GM18907 (cell line): Measurements from ENCODE around the gene PSENEN.
"Not testable (repeated sequence)": the region's sequence is repeated elsewhere in the genome, so short reads cannot be mapped to it uniquely, and the experiment has no call there.

ENCODE experiments used
- ATAC-seq: cut with Tn5 transposase; IDR thresholded peaks from one replicate; pipeline ENCODE4 v1.9.1; 2021; ENCODE audit warnings: mild to moderate bottlenecking, moderate library complexity; ENCODE audit not compliant: unreplicated experiment

Gene PSENEN

DNA sequence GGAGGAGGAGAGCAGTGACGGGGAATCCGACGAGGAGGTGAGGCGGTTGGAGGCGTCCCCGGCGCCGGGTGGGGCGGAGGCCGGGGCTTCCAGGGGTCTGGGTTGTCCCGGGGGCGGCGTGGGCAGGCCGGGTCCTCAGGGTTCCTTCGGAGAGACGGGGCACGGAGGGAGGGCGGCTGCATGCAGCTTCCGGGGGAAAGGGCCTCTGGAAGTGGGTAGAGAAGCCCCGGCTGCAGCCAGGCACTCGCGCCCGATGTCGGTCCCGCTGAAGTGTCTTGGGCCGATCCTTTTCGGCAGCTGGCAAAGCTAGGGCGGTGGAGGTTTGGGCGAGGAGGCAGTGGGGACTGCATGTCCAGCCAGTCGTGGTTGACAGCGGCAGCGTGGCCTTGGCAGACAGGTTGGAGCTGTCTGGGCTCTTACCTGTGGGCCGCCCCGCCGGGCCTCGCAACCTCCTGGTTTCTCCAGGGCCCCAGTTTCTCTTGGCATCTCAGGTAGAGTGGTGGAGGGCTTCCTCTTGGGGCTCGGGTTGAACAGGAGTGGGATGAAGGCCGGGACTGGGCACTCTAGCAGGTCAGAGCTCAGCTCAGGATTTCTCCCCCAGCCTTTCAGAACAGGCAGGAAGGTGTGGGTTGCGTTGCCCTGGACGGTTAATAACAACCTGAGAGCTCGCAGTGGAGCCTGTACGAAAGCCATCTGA lies 27.0 kb upstream of the PSENEN start:
- peak; percentile 9 for ATAC-seq

DNA sequence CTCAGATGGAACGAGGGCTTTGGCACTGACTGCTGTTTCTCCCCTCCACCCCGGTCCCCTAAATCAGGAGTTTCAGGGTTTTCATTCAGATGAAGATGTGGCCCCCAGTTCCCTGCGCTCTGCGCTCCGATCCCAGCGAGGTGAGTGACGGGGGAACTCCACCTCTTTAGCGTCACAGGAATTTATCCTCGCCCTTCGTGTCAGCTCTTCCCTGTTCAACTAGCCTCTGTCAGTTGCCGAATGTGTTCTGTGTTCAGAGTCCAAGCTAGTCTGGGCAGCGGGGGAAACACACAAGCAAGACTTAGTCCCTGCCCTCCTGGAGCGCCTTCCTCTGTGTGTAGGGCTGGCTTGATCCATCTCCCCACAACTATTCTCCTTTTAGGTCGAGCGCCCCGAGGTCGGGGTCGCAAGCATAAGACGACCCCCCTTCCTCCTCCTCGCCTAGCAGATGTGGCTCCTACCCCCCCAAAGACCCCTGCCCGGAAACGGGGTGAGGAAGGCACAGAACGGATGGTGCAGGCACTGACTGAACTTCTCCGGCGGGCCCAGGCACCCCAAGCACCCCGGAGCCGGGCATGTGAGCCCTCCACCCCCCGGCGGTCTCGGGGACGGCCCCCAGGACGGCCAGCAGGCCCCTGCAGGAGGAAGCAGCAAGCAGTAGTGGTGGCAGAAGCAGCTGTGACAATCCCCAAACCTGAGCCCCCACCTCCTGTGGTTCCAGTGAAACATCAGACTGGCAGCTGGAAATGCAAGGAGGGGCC lies 25.9 kb upstream of the PSENEN start:
- ATAC-seq: no peak

DNA sequence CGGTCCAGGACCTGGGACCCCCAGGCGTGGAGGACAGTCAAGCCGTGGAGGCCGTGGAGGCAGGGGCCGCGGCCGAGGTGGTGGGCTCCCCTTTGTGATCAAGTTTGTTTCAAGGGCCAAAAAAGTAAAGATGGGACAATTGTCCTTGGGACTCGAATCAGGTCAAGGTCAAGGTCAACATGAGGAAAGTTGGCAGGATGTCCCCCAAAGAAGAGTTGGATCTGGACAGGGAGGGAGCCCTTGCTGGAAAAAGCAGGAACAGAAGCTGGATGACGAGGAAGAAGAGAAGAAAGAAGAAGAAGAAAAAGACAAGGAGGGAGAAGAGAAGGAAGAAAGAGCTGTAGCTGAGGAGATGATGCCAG lies 25.3 kb upstream of the PSENEN start:
- ATAC-seq: no peak

DNA sequence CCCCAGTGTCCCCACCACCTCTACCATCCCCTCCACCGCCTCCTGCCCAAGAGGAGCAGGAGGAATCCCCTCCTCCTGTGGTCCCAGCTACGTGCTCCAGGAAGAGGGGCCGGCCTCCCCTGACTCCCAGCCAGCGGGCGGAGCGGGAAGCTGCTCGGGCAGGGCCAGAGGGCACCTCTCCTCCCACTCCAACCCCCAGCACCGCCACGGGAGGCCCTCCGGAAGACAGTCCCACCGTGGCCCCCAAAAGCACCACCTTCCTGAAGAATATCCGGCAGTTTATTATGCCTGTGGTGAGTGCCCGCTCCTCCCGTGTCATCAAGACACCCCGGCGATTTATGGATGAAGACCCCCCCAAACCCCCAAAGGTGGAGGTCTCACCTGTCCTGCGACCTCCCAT lies 24.8 kb upstream of the PSENEN start:
- ATAC-seq: no peak

DNA sequence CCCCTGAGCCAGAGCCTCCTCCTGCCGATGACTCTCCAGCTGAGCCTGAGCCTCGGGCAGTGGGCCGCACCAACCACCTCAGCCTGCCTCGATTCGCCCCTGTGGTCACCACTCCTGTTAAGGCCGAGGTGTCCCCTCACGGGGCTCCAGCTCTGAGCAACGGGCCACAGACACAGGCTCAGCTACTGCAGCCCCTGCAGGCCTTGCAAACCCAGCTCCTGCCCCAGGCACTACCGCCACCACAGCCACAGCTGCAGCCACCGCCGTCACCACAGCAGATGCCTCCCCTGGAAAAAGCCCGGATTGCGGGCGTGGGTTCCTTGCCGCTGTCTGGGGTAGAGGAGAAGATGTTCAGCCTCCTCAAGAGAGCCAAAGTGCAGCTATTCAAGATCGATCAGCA lies 24.1 kb upstream of the PSENEN start:
- ATAC-seq: no peak

DNA sequence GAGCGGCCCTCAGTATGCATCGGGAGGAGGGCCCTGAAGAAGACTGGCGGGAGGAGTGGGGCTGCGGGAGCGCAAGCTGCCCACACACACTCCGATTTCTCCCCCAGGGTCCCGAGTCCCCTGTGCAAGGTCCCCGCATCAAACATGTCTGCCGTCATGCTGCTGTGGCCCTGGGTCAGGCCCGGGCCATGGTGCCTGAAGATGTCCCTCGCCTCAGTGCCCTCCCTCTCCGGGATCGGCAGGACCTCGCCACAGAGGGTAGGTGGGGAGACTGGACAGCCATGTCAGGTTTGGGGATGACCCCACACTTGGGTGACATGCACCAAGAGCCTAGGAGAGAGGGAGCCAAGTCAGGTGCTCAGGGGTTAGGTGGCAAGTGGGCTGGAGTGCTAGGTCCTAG lies 23.0 kb upstream of the PSENEN start:
- no peak for ATAC-seq

DNA sequence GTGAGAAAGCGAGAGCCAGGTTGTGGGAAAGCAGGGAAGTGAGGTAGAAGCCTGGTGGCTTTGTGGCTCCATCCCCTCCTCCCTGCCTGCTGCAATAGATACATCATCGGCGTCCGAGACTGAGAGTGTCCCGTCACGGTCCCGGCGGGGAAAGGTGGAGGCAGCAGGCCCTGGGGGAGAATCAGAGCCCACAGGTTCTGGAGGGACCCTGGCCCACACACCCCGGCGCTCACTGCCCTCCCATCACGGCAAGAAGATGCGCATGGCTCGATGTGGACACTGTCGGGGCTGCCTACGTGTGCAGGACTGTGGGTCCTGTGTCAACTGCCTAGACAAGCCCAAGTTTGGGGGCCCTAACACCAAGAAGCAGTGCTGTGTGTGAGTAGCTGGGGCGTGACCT lies 22.6 kb upstream of the PSENEN start:
- no peak for ATAC-seq

DNA sequence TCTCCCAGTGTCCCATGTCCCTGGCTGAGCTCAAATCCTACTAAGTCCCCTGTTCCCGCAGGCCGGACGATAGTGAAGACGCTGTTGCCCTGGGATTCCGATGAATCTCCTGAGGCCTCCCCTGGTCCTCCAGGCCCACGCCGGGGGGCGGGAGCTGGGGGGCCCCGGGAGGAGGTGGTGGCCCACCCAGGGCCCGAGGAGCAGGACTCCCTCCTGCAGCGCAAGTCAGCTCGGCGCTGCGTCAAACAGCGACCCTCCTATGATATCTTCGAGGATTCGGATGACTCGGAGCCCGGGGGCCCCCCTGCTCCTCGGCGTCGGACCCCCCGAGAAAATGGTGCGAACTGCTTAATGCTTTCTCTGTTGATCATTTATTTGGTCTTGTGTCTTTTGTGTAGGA lies 21.8 kb upstream of the PSENEN start:
- ATAC-seq: no peak

DNA sequence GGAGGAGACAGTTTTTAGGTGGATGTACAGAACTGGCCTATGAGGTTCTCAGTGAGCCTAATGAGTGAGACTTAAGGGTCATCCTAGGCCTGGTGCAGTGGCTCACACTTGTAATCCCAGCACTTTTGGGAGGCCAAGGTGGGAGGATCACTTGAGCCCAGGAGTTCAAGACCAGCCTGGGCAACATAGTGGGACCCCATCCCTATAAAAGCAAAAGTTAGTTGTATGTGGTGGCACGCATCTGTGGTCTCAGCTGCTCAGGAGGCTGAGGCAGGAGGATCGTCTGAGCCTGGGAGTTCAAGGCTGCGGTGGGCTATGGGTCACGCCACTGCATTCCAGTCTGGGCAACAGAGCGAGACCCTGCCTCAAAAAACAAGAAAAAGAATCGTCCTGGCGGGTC lies 21.3 kb upstream of the PSENEN start:
- ATAC-seq: not testable (repeated sequence)

DNA sequence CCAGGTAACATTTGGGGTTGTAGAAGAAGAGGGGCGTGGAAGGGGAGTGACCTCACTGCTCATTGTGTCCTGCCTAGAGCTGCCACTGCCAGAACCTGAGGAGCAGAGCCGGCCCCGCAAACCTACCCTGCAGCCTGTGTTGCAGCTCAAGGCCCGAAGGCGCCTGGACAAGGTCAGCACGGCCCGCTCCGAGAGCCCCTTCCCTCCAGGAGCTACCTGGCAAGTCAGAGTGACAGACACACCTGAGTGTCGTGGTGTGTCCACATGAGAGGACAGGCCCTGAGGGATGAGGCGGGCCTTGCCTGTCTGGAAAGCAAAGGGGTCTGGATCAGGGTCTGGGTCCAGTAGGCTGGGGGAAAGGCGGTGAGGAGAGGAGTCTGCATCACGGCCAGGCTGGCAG lies 20.9 kb upstream of the PSENEN start:
- ATAC-seq: no peak

DNA sequence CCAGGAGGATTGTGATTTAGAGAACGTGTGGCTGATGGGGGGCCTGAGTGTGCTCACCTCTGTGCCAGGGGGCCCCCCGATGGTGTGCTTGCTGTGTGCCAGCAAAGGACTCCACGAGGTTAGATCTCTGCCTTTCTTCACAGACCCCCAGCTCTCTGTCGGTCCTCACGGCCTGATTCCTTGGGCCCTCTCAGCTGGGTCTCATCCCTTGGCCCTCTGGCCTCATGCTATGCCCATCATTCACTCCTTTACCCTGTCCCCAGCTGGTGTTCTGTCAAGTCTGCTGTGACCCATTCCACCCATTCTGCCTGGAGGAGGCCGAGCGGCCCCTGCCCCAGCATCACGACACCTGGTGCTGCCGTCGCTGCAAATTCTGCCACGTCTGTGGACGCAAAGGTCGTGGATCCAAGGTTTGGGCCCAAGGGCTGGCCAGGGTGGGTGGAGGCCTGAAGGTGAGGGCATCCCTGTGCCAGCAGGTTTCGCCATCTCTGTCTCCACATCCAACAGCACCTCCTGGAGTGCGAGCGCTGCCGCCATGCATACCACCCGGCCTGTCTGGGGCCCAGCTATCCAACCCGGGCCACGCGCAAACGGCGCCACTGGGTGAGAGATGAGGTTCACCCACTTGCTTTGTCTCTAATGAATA lies 20.1 kb upstream of the PSENEN start:
- no peak for ATAC-seq

DNA sequence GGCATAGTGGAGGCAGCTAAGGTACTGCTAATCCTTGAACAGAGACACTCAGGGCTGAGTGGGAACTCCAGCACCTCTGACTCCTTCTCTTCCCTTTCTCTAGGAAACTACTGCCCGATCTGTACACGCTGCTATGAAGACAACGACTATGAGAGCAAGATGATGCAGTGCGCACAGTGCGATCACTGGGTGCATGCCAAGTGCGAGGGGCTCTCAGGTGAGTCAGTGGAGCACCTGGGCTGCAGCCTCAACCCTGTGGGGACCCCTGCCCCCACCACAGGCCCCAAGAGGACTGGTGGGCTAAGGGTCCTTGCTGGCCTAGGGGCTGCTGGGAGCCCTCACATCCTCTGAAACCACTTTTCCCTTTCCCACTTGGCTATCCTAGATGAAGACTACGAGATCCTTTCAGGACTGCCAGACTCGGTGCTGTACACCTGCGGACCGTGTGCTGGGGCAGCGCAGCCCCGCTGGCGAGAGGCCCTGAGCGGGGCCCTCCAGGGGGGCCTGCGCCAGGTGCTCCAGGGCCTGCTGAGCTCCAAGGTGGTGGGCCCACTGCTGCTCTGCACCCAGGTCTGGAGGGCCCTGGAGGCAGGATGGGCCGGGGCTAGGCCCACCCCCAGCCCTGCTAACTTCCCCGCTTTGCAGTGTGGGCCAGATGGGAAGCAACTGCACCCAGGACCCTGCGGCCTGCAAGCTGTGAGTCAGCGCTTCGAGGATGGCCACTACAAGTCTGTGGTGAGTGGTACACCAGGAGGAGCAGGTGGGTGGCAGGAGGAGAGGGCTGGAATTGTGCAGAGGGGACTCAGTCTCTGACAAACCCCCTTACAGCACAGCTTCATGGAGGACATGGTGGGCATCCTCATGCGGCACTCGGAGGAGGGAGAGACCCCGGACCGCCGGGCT lies 18.1 kb upstream of the PSENEN start:
- no peak for ATAC-seq

DNA sequence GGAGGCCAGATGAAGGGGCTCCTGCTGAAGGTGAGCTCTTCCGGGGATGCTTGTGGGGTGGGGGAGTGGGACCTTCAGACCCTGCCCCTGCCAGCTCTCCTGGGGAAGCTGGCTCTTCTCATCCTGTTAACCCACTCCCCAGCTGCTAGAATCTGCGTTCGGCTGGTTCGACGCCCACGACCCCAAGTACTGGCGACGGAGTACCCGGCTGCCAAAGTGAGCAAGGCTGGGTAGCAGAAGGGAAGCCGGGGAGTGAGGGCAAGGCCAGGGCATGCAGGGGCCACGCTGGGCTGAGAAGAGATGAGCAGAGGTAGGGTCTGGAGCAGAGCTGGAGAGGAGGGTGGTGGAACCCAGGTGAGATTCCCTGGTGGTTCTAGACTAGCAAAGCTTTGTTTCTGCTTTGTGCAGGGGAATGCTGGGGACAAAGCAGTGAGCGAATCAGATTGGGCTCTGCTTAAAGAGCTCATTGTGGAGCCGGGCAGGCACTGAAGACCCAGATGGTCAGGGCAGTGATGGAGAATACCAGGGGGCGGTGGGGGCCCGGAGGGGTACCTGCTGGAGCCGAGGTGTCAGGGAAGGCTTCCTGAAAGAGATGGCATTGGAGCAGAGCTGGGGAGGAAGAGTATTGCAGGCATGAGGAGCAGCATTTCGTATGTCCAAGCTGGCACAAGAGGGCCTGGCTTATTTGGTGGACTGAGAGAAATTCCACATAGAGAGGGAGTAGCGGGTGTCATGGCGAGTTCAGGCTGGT lies 17.3 kb upstream of the PSENEN start:
- ATAC-seq: no peak

DNA sequence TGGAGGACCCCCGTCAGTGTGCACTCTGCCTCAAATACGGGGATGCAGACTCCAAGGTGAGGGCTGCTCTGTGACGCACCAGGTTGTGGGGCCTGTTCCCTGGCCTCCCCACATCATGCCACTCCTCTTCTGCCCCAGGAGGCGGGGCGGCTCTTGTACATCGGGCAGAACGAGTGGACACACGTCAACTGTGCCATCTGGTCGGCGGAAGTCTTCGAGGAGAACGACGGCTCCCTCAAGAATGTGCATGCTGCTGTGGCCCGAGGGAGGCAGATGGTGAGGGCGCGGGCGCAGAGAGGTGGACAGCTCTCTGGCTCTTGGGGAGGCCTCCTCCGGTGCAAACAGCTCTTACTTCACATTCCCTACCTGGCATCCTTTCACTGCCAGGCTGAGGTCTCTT lies 16.4 kb upstream of the PSENEN start:
- ATAC-seq: no peak

DNA sequence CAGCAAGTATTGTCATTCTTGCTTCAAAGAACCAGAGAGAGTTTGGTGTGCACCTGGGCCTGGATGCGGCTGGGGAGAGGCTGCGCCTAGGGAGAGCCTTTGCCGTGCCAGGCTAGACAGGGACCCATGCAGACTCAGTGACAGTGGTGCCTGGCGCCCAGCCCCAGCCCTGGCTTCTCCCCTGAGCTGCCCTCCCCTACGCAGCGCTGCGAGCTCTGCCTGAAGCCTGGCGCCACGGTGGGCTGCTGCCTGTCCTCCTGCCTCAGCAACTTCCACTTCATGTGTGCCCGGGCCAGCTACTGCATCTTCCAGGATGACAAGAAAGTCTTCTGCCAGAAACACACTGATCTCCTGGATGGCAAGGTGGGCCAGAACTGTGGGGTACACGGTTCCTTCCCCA lies 15.7 kb upstream of the PSENEN start:
- ATAC-seq: no peak

DNA sequence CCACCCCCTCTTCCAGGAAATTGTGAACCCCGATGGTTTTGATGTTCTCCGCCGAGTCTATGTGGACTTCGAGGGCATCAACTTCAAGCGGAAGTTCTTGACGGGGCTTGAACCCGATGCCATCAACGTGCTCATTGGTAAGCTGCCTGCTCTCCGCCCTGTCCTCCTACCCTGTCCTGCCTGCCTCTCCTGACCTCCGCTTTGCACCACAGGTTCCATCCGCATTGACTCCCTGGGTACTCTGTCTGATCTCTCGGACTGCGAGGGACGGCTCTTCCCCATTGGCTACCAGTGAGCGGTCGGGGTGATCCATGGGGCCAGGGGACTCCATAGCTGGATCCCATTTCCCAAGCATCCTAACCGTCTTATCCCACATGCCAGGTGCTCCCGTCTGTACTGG lies 15.1 kb upstream of the PSENEN start:
- ATAC-seq: no peak

DNA sequence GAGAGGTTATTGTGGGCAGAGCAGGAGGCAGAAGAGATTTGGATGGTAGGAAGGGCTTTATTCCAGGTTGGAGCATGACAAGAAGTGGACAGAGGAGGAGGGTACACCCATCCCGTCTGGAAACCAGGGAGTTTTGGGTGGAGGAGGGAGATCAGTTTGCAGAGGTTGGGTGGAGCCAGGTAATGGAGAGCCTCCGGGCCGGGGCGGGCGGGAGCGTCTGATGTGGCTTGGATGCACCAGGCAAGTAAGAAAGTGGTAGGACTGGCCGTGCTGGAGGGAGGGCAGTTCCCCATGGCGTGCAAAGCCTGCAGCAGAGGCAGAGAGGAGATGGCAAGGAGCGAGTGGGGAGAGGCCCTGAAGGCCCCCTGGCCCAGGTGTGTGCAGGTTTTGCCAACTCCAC lies 14.1 kb upstream of the PSENEN start:
- ATAC-seq: no peak

DNA sequence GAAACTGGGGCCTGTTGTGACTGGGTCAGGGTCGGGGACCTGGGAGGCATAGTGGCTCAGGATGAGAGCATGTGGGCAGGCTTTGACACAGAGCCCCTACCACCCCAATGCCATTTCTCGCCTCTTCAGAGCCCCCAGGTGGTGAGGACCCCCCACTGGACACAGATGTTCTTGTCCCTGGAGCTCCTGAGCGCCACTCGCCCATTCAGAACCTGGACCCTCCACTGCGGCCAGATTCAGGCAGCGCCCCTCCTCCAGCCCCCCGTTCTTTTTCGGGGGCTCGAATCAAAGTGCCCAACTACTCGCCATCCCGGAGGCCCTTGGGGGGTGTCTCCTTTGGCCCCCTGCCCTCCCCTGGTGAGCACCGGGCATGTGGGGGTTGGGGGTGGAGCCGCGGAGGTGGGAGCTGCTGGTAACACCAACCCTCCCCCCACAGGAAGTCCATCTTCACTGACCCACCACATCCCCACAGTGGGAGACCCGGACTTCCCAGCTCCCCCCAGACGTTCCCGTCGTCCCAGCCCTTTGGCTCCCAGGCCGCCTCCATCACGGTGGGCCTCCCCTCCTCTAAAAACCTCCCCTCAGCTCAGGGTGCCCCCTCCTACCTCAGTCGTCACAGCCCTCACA lies 13.6 kb upstream of the PSENEN start:
- no peak for ATAC-seq

DNA sequence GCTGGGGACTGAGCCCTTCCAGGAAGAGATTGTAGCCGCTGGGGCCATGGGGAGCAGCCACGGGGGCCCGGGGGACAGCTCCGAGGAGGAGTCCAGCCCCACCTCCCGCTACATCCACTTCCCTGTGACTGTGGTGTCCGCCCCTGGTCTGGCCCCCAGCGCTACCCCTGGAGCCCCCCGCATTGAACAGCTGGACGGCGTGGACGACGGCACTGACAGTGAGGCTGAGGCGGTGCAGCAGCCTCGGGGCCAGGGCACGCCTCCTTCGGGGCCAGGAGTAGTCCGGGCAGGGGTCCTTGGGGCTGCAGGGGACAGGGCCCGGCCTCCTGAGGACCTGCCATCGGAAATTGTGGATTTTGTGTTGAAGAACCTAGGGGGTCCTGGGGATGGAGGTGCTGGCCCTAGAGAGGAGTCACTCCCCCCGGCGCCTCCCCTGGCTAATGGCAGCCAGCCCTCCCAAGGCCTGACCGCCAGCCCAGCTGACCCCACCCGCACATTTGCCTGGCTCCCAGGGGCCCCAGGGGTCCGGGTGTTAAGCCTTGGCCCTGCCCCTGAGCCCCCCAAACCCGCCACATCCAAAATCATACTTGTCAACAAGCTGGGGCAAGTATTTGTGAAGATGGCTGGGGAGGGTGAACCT lies 12.8 kb upstream of the PSENEN start:
- ATAC-seq: no peak
